ENCODE measurements around the gene ABCC9. TPM values are rescaled to one million over a fixed set of nuclear protein-coding genes. Genes with fewer than 3 reads are reported as not detected.

ABCC9 gene
- total RNA-seq, 2 donors from 2014 or later, result 0.22 TPM; not detected in 1

DNA sequence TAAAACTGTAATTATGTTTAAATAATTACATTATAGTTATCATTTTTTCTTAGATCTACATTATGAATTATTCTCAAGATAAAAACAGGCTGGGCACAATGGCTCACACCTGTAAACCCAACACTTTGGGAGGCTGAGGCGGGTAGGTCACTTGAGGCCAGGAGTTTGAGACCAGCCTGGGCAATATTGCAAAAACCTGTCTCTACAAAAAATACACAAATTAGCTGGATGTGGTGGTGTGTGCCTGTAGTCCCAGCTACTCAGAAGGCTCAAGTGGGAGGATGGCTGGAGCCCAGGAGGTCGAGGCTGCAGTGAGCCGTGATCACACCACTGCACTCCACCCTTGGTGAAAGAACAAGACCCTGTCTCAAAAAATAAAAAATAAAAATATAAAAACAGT lies 126.4 kb downstream of the ABCC9 start:
- Mint-ChIP-seq H3K27ac (no peak overlapping the region), H3K36me3 (ENCODE audit: low read depth) (no peaks in the 10 kb centered on the region), H3K4me1 (no peaks in the 10 kb centered on the region), H3K9me3 (no peaks in the 10 kb centered on the region), H3K4me3 (no peak overlapping the region), H3K27me3 (ENCODE audit: insufficient read depth) (no peaks in the 10 kb centered on the region)
- no peak for DNase-seq
- no peak overlapping the region for H3K9ac ChIP-seq (ENCODE audit: extremely low read depth, low read length, poor library complexity, severe bottlenecking)
- H3K4me1 ChIP-seq (ENCODE audit: control insufficient read depth, insufficient read depth, low read length), result no peaks in the 10 kb centered on the region
- no peaks in the 10 kb centered on the region for H3K27me3 ChIP-seq (ENCODE audit: control insufficient read depth, insufficient read depth, low read length, poor library complexity, severe bottlenecking)
- H3K4me3 ChIP-seq (ENCODE audit: low read length), result no peak overlapping the region
- TF ChIP-seq, protein P1, sequence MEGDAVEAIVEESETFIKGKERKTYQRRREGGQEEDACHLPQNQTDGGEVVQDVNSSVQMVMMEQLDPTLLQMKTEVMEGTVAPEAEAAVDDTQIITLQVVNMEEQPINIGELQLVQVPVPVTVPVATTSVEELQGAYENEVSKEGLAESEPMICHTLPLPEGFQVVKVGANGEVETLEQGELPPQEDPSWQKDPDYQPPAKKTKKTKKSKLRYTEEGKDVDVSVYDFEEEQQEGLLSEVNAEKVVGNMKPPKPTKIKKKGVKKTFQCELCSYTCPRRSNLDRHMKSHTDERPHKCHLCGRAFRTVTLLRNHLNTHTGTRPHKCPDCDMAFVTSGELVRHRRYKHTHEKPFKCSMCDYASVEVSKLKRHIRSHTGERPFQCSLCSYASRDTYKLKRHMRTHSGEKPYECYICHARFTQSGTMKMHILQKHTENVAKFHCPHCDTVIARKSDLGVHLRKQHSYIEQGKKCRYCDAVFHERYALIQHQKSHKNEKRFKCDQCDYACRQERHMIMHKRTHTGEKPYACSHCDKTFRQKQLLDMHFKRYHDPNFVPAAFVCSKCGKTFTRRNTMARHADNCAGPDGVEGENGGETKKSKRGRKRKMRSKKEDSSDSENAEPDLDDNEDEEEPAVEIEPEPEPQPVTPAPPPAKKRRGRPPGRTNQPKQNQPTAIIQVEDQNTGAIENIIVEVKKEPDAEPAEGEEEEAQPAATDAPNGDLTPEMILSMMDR (conservative IDR thresholded peaks at IDR 0.05), result no peak
- H3K9me3 ChIP-seq (ENCODE audit: control insufficient read depth, low read length), result no peaks in the 10 kb centered on the region
- WGBS, 2 experiments (ENCODE audit: insufficient coverage in 1 of 2, insufficient read length in 1 of 2), result 80 to 81% methylated on average over 1 to 3 of the region's 3 CpGs
- H3K36me3 ChIP-seq (ENCODE audit: control insufficient read depth, insufficient read depth, low read length), result no peaks in the 10 kb centered on the region
- H3K27ac ChIP-seq (ENCODE audit: low read depth, low read length), result no peak overlapping the region

- Histone ChIP-seq H3K4me1 (ENCODE audit: control insufficient read depth, insufficient read depth, low read length) (no peaks in the 10 kb centered on the region), H3K36me3 (ENCODE audit: control insufficient read depth, insufficient read depth, low read length) (no peaks in the 10 kb centered on the region), H3K4me3 (ENCODE audit: low read length) (no peak overlapping the region), H3K9ac (ENCODE audit: extremely low read depth, low read length, poor library complexity, severe bottlenecking) (no peak overlapping the region), H3K27me3 (ENCODE audit: control insufficient read depth, insufficient read depth, low read length, poor library complexity, severe bottlenecking) (no peaks in the 10 kb centered on the region), H3K27ac (ENCODE audit: low read depth, low read length) (no peak overlapping the region), H3K9me3 (ENCODE audit: control insufficient read depth, low read length) (no peaks in the 10 kb centered on the region)
- 88 to 95% methylated on average over 1 to 2 of the region's 2 CpGs for WGBS, 2 experiments (ENCODE audit: insufficient coverage in 1 of 2, insufficient read length in 1 of 2)
- Mint-ChIP-seq H3K27me3 (ENCODE audit: insufficient read depth) (no peaks in the 10 kb centered on the region), H3K4me3 (no peak overlapping the region), H3K9me3 (no peaks in the 10 kb centered on the region), H3K4me1 (no peaks in the 10 kb centered on the region), H3K27ac (no peak overlapping the region), H3K36me3 (ENCODE audit: low read depth) (no peaks in the 10 kb centered on the region)
- no peak for DNase-seq
- TF ChIP-seq, protein P1 (conservative IDR thresholded peaks at IDR 0.05), result no peak
Measured at GRCh38 chr12:21814327-21814726, 126.9 kb downstream of the ABCC9 start.

DNA sequence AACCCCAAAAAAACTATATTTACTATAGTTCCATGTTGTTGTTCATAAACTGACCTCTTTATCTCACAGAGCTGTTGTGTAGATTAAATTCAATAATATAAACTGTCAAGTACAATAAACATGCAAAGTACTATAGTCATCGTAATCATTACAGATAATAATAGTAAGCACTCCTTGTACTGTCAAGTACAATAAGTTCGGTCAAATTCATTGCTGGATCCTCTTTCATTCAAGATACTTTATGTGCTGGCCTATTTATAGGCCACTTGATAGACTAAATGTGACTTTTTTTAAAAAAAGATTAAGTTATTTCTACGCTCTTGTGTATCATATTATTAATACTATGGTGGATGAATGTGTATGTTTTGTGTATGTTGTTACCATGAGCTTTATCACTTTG lies 127.5 kb downstream of the ABCC9 start:
- H3K4me3 ChIP-seq (ENCODE audit: low read length), result no peak overlapping the region
- no peak overlapping the region for H3K27ac Mint-ChIP-seq
- DNase-seq, result no peak
- TF ChIP-seq, protein P1 (conservative IDR thresholded peaks at IDR 0.05), result no peak
- no peaks in the 10 kb centered on the region for H3K9me3 Mint-ChIP-seq
- no peaks in the 10 kb centered on the region for H3K36me3 ChIP-seq (ENCODE audit: control insufficient read depth, insufficient read depth, low read length)
- H3K27me3 Mint-ChIP-seq (ENCODE audit: insufficient read depth), result no peaks in the 10 kb centered on the region
- no peaks in the 10 kb centered on the region for H3K27me3 ChIP-seq (ENCODE audit: control insufficient read depth, insufficient read depth, low read length, poor library complexity, severe bottlenecking)
- no peaks in the 10 kb centered on the region for H3K9me3 ChIP-seq (ENCODE audit: control insufficient read depth, low read length)
- no peaks in the 10 kb centered on the region for H3K4me1 Mint-ChIP-seq
- no peak overlapping the region for H3K4me3 Mint-ChIP-seq
- no peaks in the 10 kb centered on the region for H3K4me1 ChIP-seq (ENCODE audit: control insufficient read depth, insufficient read depth, low read length)
- no peak overlapping the region for H3K9ac ChIP-seq (ENCODE audit: extremely low read depth, low read length, poor library complexity, severe bottlenecking)
- 83 to 97% methylated on average over 2 of the region's 3 CpGs for WGBS, 2 experiments (ENCODE audit: insufficient coverage in 1 of 2, insufficient read length in 1 of 2)
- no peaks in the 10 kb centered on the region for H3K36me3 Mint-ChIP-seq (ENCODE audit: low read depth)
- H3K27ac ChIP-seq (ENCODE audit: low read depth, low read length), result no peak overlapping the region
